HEK293T (cell line): ENCODE measurements around the gene CEP89.

Experiments
- CTCF ChIA-PET: fragments of 350-600 bp; formaldehyde crosslinking; extraction: SDS; loops from one replicate; lab custom pipeline; 2021; ENCODE audit warnings: antibody characterized with exemption, inconsistent platforms; lab: Yijun Ruan, JAX
- POLR2A ChIA-PET: fragments of 350-600 bp; formaldehyde crosslinking; extraction: SDS; loops from one replicate; lab custom pipeline; 2020; ENCODE audit warnings: antibody characterized with exemption, inconsistent platforms; lab: Yijun Ruan, JAX
- DNase-seq: peaks from one replicate; pipeline ENCODE4 v3.0.0; 2012; ENCODE audit warnings: mixed read lengths; ENCODE audit errors: extremely low spot score
- ARNT ChIP-seq: fragments of 450-650 bp; IDR thresholded peaks from 2 replicates; pipeline ENCODE4 v1.6.1; 2017; ENCODE audit warnings: mild to moderate bottlenecking
- BHLHE40 ChIP-seq: fragments of 450-650 bp; IDR thresholded peaks from 2 replicates; pipeline ENCODE4 v1.6.1; 2016; ENCODE audit warnings: mild to moderate bottlenecking, moderate library complexity, borderline replicate concordance
- CTBP1 ChIP-seq: fragments of 450-650 bp; IDR thresholded peaks from 2 replicates; pipeline ENCODE4 v1.6.1; 2016; ENCODE audit warnings: borderline replicate concordance
- ELF4 ChIP-seq: fragments of 450-650 bp; IDR thresholded peaks from 2 replicates; pipeline ENCODE4 v1.6.1; 2017; ENCODE audit warnings: antibody characterized with exemption
- FOXA1 ChIP-seq: fragments of 450-650 bp; IDR thresholded peaks from 2 replicates; pipeline ENCODE4 v1.6.1; 2016; ENCODE audit warnings: mild to moderate bottlenecking
- FOXK2 ChIP-seq: fragments of 450-650 bp; IDR thresholded peaks from 2 replicates; pipeline ENCODE4 v1.6.1; 2016; ENCODE audit warnings: mild to moderate bottlenecking
- FOXM1 ChIP-seq: fragments of 450-650 bp; IDR thresholded peaks from 2 replicates; pipeline ENCODE4 v1.6.1; 2017; ENCODE audit warnings: mild to moderate bottlenecking, borderline replicate concordance
- HDGF ChIP-seq: fragments of 450-650 bp; IDR thresholded peaks from 2 replicates; pipeline ENCODE4 v1.6.1; 2017; ENCODE audit warnings: antibody characterized with exemption, borderline replicate concordance
- L3MBTL2 ChIP-seq: fragments of 450-650 bp; conservative IDR thresholded peaks from 2 replicates; pipeline ENCODE4 v1.6.1; 2016; ENCODE audit warnings: mild to moderate bottlenecking
- LEF1 ChIP-seq: fragments of 450-650 bp; IDR thresholded peaks from 2 replicates; pipeline ENCODE4 v1.6.1; 2017; ENCODE audit warnings: mild to moderate bottlenecking, borderline replicate concordance
- NFRKB ChIP-seq: fragments of 450-650 bp; IDR thresholded peaks from 2 replicates; pipeline ENCODE4 v1.6.1; 2016; ENCODE audit warnings: mild to moderate bottlenecking, moderate library complexity
- SP1 ChIP-seq: fragments of 450-650 bp; IDR thresholded peaks from 2 replicates; pipeline ENCODE4 v1.6.1; 2017
- SUZ12 ChIP-seq: fragments of 450-650 bp; IDR thresholded peaks from 2 replicates; pipeline ENCODE4 v1.6.1; 2016; ENCODE audit warnings: mild to moderate bottlenecking
- TARDBP ChIP-seq: fragments of 450-650 bp; IDR thresholded peaks from 2 replicates; pipeline ENCODE4 v1.6.1; 2016
- ZNF384 ChIP-seq: fragments of 450-650 bp; IDR thresholded peaks from 2 replicates; pipeline ENCODE4 v1.6.1; 2016
- TF ChIP-seq, protein P1 (sequence below): fragments of 450-650 bp; IDR thresholded peaks from 2 replicates; pipeline ENCODE4 v1.6.1; 2016

The CEP89 gene

GRCh38 chr19:32977280-32977679 is 5.5 kb upstream of the CEP89 start:
- CTCF ChIA-PET, result interaction anchor here (1.0 kb wide), 1 partner anchor 75 kb away, joined by 3 read pairs; no protein-coding TSS in a partner anchor
- no peak for DNase-seq
- POLR2A ChIA-PET, result no interaction called here
- TF ChIP-seq LEF1, result no peak
- TF ChIP-seq FOXM1, result no peak
- TF ChIP-seq ZNF384, result no peak
- no peak for TF ChIP-seq TARDBP
- no peak for TF ChIP-seq CTBP1
- TF ChIP-seq, protein P1, sequence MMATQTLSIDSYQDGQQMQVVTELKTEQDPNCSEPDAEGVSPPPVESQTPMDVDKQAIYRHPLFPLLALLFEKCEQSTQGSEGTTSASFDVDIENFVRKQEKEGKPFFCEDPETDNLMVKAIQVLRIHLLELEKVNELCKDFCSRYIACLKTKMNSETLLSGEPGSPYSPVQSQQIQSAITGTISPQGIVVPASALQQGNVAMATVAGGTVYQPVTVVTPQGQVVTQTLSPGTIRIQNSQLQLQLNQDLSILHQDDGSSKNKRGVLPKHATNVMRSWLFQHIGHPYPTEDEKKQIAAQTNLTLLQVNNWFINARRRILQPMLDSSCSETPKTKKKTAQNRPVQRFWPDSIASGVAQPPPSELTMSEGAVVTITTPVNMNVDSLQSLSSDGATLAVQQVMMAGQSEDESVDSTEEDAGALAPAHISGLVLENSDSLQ, result no peak
- no peak for TF ChIP-seq ARNT
- no peak for TF ChIP-seq HDGF
- TF ChIP-seq FOXK2, result no peak
- no peak for TF ChIP-seq NFRKB
- no peak for TF ChIP-seq FOXA1

GRCh38 chr19:32976223-32976805 is 4.6 kb upstream of the CEP89 start:
- ChIA-PET POLR2A (no interaction called here), CTCF (interaction anchor here (0.6 to 1.2 kb wide), 5 partner anchors 76 to 223 kb away, joined by 3 to 5 read pairs (median 4); no protein-coding TSS in a partner anchor)
- no peak for TF ChIP-seq L3MBTL2
- TF ChIP-seq SP1, result no peak
- TF ChIP-seq SUZ12, result no peak
- no peak for TF ChIP-seq NFRKB
- no peak for TF ChIP-seq TARDBP
- no peak for TF ChIP-seq LEF1
- no peak for TF ChIP-seq ZNF384
- DNase-seq, result peak; percentile 63

DNA sequence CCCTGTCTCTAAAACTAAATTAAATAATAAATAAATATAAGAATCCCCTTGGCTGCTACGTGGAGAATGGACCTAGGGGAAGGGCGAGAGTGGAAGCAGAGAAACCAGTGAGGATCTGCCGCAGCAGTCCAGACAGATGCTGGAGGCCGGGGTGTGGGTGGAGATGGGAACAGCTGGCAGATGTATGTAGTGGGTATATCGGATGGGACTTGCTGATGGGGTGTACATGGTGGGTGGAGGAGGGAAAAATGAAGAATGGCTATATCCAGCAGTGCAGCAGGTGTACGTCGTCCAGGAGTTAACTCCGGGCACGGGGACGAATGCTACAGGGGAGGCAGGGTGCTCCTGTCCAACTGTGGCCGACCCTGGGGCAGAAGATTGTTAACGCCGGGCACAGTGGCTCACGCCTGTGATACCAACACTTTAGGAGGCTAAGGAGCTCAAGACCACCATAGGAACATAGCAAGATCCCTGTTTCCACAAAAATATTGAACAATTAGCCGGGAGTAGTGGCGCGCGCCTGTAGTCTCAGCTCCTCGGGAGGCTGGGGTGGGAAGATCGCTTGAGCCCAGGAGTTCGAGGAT is 654 bp downstream of the CEP89 start:
- TF ChIP-seq, protein P1, result no peak
- TF ChIP-seq NFRKB (no peak), FOXK2 (no peak), FOXM1 (no peak), LEF1 (no peak), HDGF (no peak), TARDBP (no peak), ELF4 (no peak), SUZ12 (no peak), SP1 (no peak), L3MBTL2 (no peak), ZNF384 (no peak), CTBP1 (no peak), BHLHE40 (no peak)
- POLR2A ChIA-PET, result interaction anchor here (1.9 kb wide), 1 partner anchor 110 kb away, joined by 6 read pairs; the partner anchor contains the start of gene GPATCH1
- CTCF ChIA-PET, result no interaction called here
- DNase-seq, result no peak

GRCh38 chr19:32969549-32969948 is 2.2 kb downstream of the CEP89 start:
- CTCF ChIA-PET, result no interaction called here
- TF ChIP-seq FOXK2 (no peak), FOXA1 (no peak), ZNF384 (no peak), SUZ12 (no peak), HDGF (no peak)
- TF ChIP-seq, protein P1, result no peak
- POLR2A ChIA-PET, result interaction anchor here (1.1 kb wide), 1 partner anchor 212 kb away, joined by 3 read pairs; no protein-coding TSS in a partner anchor
- DNase-seq, result no peak

- TF ChIP-seq, protein P1, result no peak
- TF ChIP-seq SUZ12 (no peak), ARNT (no peak), SP1 (no peak), HDGF (no peak), FOXA1 (no peak), ELF4 (no peak), FOXM1 (no peak), NFRKB (no peak), L3MBTL2 (no peak), FOXK2 (no peak), BHLHE40 (no peak), TARDBP (no peak), CTBP1 (no peak), ZNF384 (no peak)
- CTCF ChIA-PET, result no interaction called here
- DNase-seq, result no peak
- POLR2A ChIA-PET, result interaction anchor here (0.7 kb wide), 1 partner anchor 876 kb away, joined by 6 read pairs; no protein-coding TSS in a partner anchor
Measured at GRCh38 chr19:32966750-32967149, 5.0 kb downstream of the CEP89 start.
